PFSK-1 (cell line): ENCODE results near the gene FANCG.
A peak's percentile ranks its signal among the peaks of the same experiment; 100 is the strongest.

Experiments used
- POLR2AphosphoS5 ChIP-seq: IDR thresholded peaks from 2 replicates; pipeline ENCODE4 v1.6.1; 2012; ENCODE audit warnings: low read depth, mild to moderate bottlenecking, control low read depth, low read length, moderate library complexity
- SIN3A ChIP-seq: IDR thresholded peaks from 2 replicates; pipeline ENCODE4 v1.6.1; 2012; ENCODE audit warnings: mild to moderate bottlenecking, low read length, moderate library complexity, borderline replicate concordance; ENCODE audit not compliant: insufficient read depth
- TAF1 ChIP-seq: IDR thresholded peaks from 2 replicates; pipeline ENCODE4 v1.6.1; 2012; ENCODE audit warnings: low read length, control low read depth, borderline replicate concordance; ENCODE audit not compliant: insufficient read depth
- TF ChIP-seq, protein P1 (sequence below), 2 experiments: IDR thresholded peaks; 2 replicates each; pipeline versions ENCODE4 v1.6.1 to v1.8.0; 2011 to 2012; ENCODE audit warnings: low read depth in 2 of 2, low read length in 2 of 2, control low read depth in 1 of 2, inconsistent platforms in 1 of 2, mild to moderate bottlenecking in 1 of 2, moderate library complexity in 1 of 2; ENCODE audit not compliant: insufficient read depth in 1 of 2

DNA sequence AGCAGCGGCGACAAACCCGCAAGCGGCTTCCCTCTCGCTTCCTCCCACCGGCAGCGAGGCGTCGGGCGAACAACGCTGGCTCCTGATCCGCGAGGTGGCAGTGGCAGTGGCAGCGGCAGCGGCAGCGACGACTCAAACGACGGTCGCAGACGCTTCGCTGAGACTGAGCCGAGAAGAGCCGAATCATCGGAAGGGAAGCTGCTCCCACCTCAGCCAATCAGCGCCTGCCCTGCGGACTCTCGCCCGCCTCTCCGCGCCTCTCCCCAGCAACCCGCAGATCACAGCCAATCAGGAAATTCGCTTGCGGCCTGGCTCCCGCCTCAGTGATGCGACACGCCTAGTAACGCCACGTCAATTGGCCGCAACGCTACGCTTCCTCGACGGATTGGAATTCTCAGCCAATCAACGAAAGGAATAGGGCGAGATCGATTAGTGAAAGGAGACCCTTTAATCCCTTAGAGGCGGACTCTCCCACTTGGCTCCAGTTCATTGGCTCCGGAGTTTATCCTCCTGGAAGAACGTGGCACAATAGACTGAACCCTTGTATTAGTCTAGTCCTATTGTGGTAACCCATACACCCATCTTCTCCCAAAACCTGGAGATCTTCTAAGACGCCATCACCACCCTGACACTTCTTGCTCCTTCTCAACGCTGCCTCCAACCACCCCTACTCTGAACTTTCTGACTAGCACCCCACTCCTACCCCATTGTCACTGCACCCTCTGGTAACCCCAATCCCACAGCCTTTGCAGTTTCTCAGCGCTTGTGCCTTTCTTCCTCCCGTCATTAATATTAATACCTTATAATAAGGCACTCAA, 7.1 kb downstream of the FANCG start, which contains the start of gene VCP:
- TF ChIP-seq SIN3A = no peak
- TF ChIP-seq POLR2AphosphoS5 = peak; percentile 85
- TF ChIP-seq, protein P1, sequence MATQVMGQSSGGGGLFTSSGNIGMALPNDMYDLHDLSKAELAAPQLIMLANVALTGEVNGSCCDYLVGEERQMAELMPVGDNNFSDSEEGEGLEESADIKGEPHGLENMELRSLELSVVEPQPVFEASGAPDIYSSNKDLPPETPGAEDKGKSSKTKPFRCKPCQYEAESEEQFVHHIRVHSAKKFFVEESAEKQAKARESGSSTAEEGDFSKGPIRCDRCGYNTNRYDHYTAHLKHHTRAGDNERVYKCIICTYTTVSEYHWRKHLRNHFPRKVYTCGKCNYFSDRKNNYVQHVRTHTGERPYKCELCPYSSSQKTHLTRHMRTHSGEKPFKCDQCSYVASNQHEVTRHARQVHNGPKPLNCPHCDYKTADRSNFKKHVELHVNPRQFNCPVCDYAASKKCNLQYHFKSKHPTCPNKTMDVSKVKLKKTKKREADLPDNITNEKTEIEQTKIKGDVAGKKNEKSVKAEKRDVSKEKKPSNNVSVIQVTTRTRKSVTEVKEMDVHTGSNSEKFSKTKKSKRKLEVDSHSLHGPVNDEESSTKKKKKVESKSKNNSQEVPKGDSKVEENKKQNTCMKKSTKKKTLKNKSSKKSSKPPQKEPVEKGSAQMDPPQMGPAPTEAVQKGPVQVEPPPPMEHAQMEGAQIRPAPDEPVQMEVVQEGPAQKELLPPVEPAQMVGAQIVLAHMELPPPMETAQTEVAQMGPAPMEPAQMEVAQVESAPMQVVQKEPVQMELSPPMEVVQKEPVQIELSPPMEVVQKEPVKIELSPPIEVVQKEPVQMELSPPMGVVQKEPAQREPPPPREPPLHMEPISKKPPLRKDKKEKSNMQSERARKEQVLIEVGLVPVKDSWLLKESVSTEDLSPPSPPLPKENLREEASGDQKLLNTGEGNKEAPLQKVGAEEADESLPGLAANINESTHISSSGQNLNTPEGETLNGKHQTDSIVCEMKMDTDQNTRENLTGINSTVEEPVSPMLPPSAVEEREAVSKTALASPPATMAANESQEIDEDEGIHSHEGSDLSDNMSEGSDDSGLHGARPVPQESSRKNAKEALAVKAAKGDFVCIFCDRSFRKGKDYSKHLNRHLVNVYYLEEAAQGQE (IDR thresholded peaks at IDR 0.05; ENCODE audit: insufficient read depth in 1 of 2, low read depth in 2 of 2, low read length in 2 of 2) = no peak
- no peak; the same call in none of the 2 replicates for TF ChIP-seq TAF1
